HFF-Myc (cell line): ENCODE results near the gene TBCB.

Source experiments
- DNase-seq: peaks from one replicate; pipeline ENCODE4 v3.0.0-alpha.2; 2011; ENCODE audit warnings: low read depth; ENCODE audit errors: extremely low read depth
- H3K4me3 ChIP-seq: replicated peaks from 2 replicates; pipeline ENCODE4 v1.5.1; 2011; ENCODE audit warnings: low read depth, mild to moderate bottlenecking, control low read depth, low read length
- CTCF ChIP-seq: IDR thresholded peaks from 2 replicates; pipeline ENCODE4 v1.5.1; 2012; ENCODE audit warnings: mild to moderate bottlenecking, low read depth, low read length, control low read depth; ENCODE audit errors: missing control alignments

Gene TBCB

DNA sequence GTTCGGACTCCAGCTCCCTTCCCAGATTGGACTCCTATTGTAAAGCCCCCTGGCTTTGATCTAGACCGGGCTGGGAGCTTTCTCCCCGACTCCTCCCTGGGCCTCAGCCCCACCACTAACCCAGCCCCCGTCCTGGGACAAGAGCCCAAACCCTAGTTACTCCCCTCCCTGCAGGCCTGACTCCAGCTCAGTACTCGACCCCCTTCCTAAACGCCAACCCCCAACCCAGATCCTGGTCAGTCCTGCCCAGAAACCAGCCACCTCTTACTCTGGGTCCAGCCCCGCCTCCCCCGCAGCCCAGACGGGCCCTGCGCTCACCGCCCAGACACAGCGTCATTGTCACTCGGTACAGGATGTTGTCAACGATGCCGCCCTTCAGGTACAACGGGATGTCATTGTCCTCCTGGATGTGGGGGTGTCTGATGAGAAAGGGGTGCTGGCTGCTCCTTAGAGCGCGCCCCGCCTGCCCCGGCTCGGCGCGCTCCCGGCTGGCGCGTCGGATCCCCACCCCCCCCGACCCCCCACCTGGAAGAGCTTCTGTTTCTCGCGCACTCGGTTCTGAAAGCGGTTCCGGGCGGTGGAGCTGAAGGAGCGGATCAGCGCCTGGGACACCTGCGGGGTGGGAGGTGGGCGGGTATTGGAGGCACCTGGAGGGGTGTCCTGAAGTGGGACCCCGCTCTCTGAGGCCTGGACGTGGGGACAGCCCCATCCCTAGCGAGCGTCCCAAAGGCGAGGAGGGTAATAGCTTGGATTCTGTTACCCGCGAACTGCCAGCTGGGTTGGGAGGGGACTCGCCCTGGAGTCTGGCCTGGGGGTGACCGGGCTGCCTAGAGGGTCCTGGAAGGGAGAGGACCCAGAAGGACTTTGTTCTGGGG, 36.1 kb downstream of the TBCB start:
- peak overlapping the region; percentile 23 for H3K4me3 ChIP-seq
- no peak for DNase-seq
- TF ChIP-seq CTCF: no peak

GRCh38 chr19:36152019-36152351, 36.7 kb downstream of the TBCB start:
- no peak for TF ChIP-seq CTCF
- H3K4me3 ChIP-seq: peak overlapping the region; percentile 23
- DNase-seq: no peak

- peak within 1 kb of the TSS; percentile 23 for H3K4me3 ChIP-seq
- TF ChIP-seq CTCF: no peak
These were observed 37.3 kb downstream of the TBCB start, which contains the start of gene COX7A1 for GRCh38 chr19:36152352-36153091. COX7A1 (minus strand) TSS chr19:36152447; CDS start chr19:36152407, 40 bp downstream.

DNA sequence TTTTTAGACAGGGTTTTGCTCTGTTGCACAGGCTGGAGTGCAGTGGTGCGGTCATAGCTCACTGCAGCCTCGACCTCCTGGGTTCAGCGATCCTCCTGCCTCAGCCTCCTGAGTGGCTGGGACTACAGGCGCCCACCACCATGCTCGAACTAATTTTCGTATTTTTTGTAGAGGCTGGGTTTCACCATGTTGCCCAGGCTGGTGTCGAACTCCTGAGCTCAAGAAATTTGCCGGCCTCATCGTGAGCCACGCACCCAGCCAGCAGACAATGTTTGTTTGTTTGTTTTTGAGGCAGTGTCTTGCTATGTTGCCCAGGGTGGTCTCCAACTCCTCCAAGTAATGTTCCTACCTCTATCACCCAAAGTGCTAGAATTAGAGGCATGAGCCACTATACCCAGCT, 37.9 kb downstream of the TBCB start:
- no peak for DNase-seq
- no peak overlapping the region for H3K4me3 ChIP-seq
- no peak for TF ChIP-seq CTCF

More at GRCh38 chr19:36152352-36153091, 37.3 kb downstream of the TBCB start, which contains the start of gene COX7A1:
- DNase-seq: no peak

DNA sequence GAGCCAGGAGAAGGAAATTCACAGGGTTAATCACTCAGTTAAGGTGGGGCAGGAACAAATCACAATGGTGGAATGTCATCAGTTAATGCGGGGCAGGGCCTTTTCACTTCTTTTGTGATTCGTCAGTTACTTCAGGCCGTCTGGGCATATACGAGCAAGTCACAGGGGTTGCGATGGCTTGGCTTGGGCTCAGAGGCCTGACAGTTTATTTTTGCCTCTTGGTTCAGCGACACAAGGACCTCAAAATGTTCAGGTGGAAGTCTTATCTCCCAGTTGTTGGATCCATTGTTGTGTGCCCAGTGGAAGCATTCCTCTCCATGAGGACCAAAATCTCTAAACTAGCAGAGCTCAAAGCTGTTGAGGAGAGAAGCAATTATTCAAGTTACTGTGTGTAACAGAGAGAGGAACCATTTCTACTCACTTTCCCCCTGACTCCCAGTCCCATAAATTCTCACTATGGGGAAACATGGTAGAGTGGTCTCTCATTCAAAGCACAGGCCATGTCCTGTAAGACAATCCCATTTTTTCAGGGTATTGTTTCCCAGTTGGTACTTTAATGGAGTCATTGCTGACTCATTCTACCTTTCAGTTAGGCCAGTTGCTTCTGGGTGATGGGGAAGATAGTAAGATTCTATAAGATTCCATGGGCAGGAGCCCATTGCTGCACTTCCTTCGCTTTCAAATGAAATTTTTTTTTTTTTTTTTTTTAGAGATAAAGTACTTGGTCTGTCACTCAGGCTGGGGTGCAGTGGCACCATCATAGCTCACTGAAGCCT, 45.7 kb downstream of the TBCB start:
- no peak for DNase-seq
- H3K4me3 ChIP-seq: no peak overlapping the region
- TF ChIP-seq CTCF: no peak

DNA sequence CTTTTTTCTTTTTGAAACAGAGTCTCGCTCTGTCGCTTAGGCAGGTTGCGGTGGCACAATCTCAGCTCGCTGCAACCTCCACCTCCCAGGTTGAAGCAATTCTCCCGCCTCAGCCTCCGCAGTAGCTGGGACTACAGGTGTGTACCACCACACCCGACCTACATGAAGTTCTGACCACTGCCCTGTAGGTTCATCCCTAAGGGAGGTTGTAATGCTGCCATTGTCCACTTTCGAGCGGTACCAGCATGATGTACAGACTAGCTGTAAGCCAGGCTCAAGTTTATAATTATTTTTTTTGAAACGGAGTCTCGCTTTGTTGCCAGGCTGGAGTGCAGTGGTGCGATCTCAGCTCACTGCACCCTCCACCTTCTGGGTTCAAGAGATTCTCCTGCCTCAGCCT, 48.5 kb downstream of the TBCB start:
- no peak for TF ChIP-seq CTCF
- no peak for DNase-seq
- no peak overlapping the region for H3K4me3 ChIP-seq
